SK-N-SH (cell line): ENCODE results near the gene EPHA6. TPM values are rescaled to one million over a fixed set of nuclear protein-coding genes. Genes with fewer than 3 reads are reported as not detected.

Experiments used
- CTCF ChIA-PET: fragments of 300-600, 350-600 bp; formaldehyde crosslinking; extraction: SDS; loops from one replicate; lab custom pipeline; 2021; lab: Yijun Ruan, JAX
- POLR2A ChIA-PET: fragments of 350-600 bp; sonication (Branson Sonifier 250); formaldehyde crosslinking; extraction: SDS; loops from one replicate; lab custom pipeline; 2020; ENCODE audit warnings: antibody characterized with exemption, inconsistent platforms; lab: Yijun Ruan, JAX
- DNase-seq: peaks from one replicate; pipeline ENCODE4 v3.0.0; 2012
- H2AFZ ChIP-seq: fragments of 200-600 bp; sonication (generic); 2 replicates; pipeline ENCODE4 v1.8.1; 2016; ENCODE audit warnings: antibody characterized with exemption, mild to moderate bottlenecking, low read depth
- H3F3A ChIP-seq: fragments of 200-600 bp; sonication (generic); replicated peaks from 2 replicates; pipeline ENCODE3; 2016; ENCODE audit warnings: antibody characterized with exemption, mild to moderate bottlenecking; ENCODE audit not compliant: insufficient read depth
- H3K27ac ChIP-seq, 2 experiments: fragments of 200-500 bp in 1 of 2; fragments of 200-600 bp in 1 of 2; sonication (Bioruptor generic) in 1 of 2; sonication (generic), shearing (Covaris generic) in 1 of 2; 2 replicates each; pipeline versions ENCODE4 v1.5.1 to v1.6.1; 2014 to 2016; ENCODE audit warnings: low read depth in 2 of 2, inconsistent platforms in 1 of 2, low read length in 1 of 2, mild to moderate bottlenecking in 1 of 2, mixed read lengths in 1 of 2
- H3K27me3 ChIP-seq: fragments of 200-600 bp; sonication (generic), shearing (Covaris generic); 2 replicates; pipeline ENCODE4 v1.6.1; 2016; ENCODE audit warnings: mixed run types; ENCODE audit not compliant: insufficient read depth
- H3K36me3 ChIP-seq, 2 experiments: fragments of 200-500 bp in 1 of 2; fragments of 200-600 bp in 1 of 2; sonication (Bioruptor generic) in 1 of 2; sonication (generic) in 1 of 2; replicated peaks in 1 of 2; 2 replicates each; pipeline versions ENCODE3 to v1.5.1; 2014 to 2016; ENCODE audit warnings: low read length in 1 of 2, mild to moderate bottlenecking in 1 of 2; ENCODE audit not compliant: insufficient read depth in 2 of 2, control insufficient read depth in 1 of 2
- H3K4me1 ChIP-seq, 2 experiments: fragments of 200-500 bp in 1 of 2; fragments of 200-600 bp in 1 of 2; sonication (Bioruptor generic) in 1 of 2; sonication (generic), shearing (Covaris generic) in 1 of 2; 2 replicates each; pipeline versions ENCODE4 v1.5.1 to v1.6.1; 2014 to 2016; ENCODE audit warnings: low read depth in 1 of 2, low read length in 1 of 2, mixed run types in 1 of 2; ENCODE audit not compliant: insufficient read depth in 2 of 2, control insufficient read depth in 1 of 2
- H3K4me2 ChIP-seq: fragments of 200-600 bp; sonication (generic), shearing (Covaris generic); 2 replicates; pipeline ENCODE4 v1.6.1; 2017; ENCODE audit warnings: mixed run types
- H3K4me3 ChIP-seq, 2 experiments: fragments of 200-500 bp in 1 of 2; fragments of 200-600 bp in 1 of 2; sonication (Bioruptor generic) in 1 of 2; sonication (generic), shearing (Covaris generic) in 1 of 2; 2 replicates each; pipeline versions ENCODE4 v1.5.1 to v1.8.1; 2014 to 2016; ENCODE audit warnings: low read depth in 2 of 2, inconsistent platforms in 1 of 2, low read length in 1 of 2, mild to moderate bottlenecking in 1 of 2, mixed read lengths in 1 of 2, moderate library complexity in 1 of 2
- H3K79me2 ChIP-seq: fragments of 200-600 bp; sonication (generic); 2 replicates; pipeline ENCODE4 v1.8.1; 2017; ENCODE audit warnings: mild to moderate bottlenecking; ENCODE audit not compliant: insufficient read depth
- H3K9ac ChIP-seq: fragments of 200-600 bp; sonication (generic); 2 replicates; pipeline ENCODE4 v1.6.1; 2017; ENCODE audit warnings: mixed run types
- H3K9me2 ChIP-seq: fragments of 200-600 bp; sonication (generic); 2 replicates; pipeline ENCODE4 v1.6.1; 2017; ENCODE audit warnings: mixed run types
- H3K9me3 ChIP-seq: fragments of 200-600 bp; sonication (generic); 2 replicates; pipeline ENCODE4 v1.6.1; 2017; ENCODE audit warnings: mixed run types, mild to moderate bottlenecking, moderate library complexity
- H4K20me1 ChIP-seq: fragments of 200-600 bp; sonication (generic); 2 replicates; pipeline ENCODE4 v1.6.1; 2017; ENCODE audit warnings: mild to moderate bottlenecking, mixed run types; ENCODE audit not compliant: insufficient read depth
- CTCF ChIP-seq: fragments of 200-600 bp; sonication (generic); IDR thresholded peaks from 2 replicates; pipeline ENCODE4 v1.6.1; 2017; ENCODE audit warnings: antibody characterized with exemption, mild to moderate bottlenecking, moderate library complexity
- GABPA ChIP-seq: IDR thresholded peaks from 2 replicates; pipeline ENCODE4 v1.4.0; 2012; ENCODE audit warnings: low read depth, mild to moderate bottlenecking
- GATA2 ChIP-seq: sonication (generic); formaldehyde crosslinking; IDR thresholded peaks from 2 replicates; pipeline ENCODE4 v1.5.0; 2020; ENCODE audit warnings: mild to moderate bottlenecking, missing genetic modification reagents
- IRF3 ChIP-seq: fragments of 150-350 bp; IDR thresholded peaks from 2 replicates; pipeline ENCODE4 v1.6.1; 2016; ENCODE audit warnings: mild to moderate bottlenecking, low read depth, low read length
- JUND ChIP-seq: IDR thresholded peaks from 2 replicates; pipeline ENCODE4 v1.4.0; 2012
- MAX ChIP-seq: IDR thresholded peaks from 2 replicates; pipeline ENCODE4 v1.4.0; 2012; ENCODE audit warnings: low read depth
- MXI1 ChIP-seq: IDR thresholded peaks from 2 replicates; pipeline ENCODE4 v1.6.1; 2012; ENCODE audit warnings: mild to moderate bottlenecking, low read depth, low read length, improper control_type of control experiment
- NRF1 ChIP-seq: IDR thresholded peaks from 2 replicates; pipeline ENCODE4 v1.6.1; 2012; ENCODE audit warnings: low read depth, mild to moderate bottlenecking, low read length
- PBX3 ChIP-seq: IDR thresholded peaks from 2 replicates; pipeline ENCODE4; 2012
- RAD21 ChIP-seq: IDR thresholded peaks from 2 replicates; pipeline ENCODE4 v1.6.1; 2012; ENCODE audit warnings: mild to moderate bottlenecking, low read length
- RCOR1 ChIP-seq: fragments of 150-350 bp; IDR thresholded peaks from 2 replicates; pipeline ENCODE4 v1.6.1; 2017; ENCODE audit warnings: antibody characterized with exemption, low read length
- REST ChIP-seq: IDR thresholded peaks from 2 replicates; pipeline ENCODE4 v1.6.1; 2012; ENCODE audit warnings: mild to moderate bottlenecking, low read depth, low read length, moderate library complexity
- RXRA ChIP-seq: IDR thresholded peaks from 2 replicates; pipeline ENCODE4 v1.4.0; 2012; ENCODE audit warnings: low read depth, mild to moderate bottlenecking, borderline replicate concordance
- SIN3A ChIP-seq: IDR thresholded peaks from 2 replicates; pipeline ENCODE4 v1.6.1; 2012; ENCODE audit warnings: low read depth, mild to moderate bottlenecking, low read length, moderate library complexity, borderline replicate concordance
- YY1 ChIP-seq: IDR thresholded peaks from 2 replicates; pipeline ENCODE4 v1.4.0; 2012; ENCODE audit warnings: low read depth, mild to moderate bottlenecking
- ZBTB33 ChIP-seq: IDR thresholded peaks from 2 replicates; pipeline ENCODE4 v1.4.0; 2012; ENCODE audit warnings: low read depth, borderline replicate concordance
- WGBS: methylation state at CpG from one replicate; pipeline ENCODE4 v1.1.6; 2017; ENCODE audit warnings: low lambda C conversion rate; 5-methylcytosine and 5-hydroxymethylcytosine counted together
- polyA plus RNA-seq, 3 experiments: library from polyadenylated mRNA; depleted of rRNA; stranded (reverse); fragments of >200 nt; gene quantifications; 2 replicates each; pipeline ENCODE4 v1.2.3, GENCODE V29; 2012

Gene EPHA6
- polyA plus RNA-seq, 1 of the 3 experiments (the other 2 are of a cell fraction) = not detected

- H3K36me3 ChIP-seq = no peaks in the 10 kb centered on the region
- ChIA-PET CTCF (no interaction called here), POLR2A (no interaction called here)
- H3K9me3 ChIP-seq = no peaks in the 10 kb centered on the region
- no peaks in the 10 kb centered on the region for H3K27me3 ChIP-seq
- H2AFZ ChIP-seq = no peak overlapping the region
- no peaks in the 10 kb centered on the region for H3K79me2 ChIP-seq
- no peak for DNase-seq
- H3K9me2 ChIP-seq = no peaks in the 10 kb centered on the region
- no peak for TF ChIP-seq MAX
- no peaks in the 10 kb centered on the region for H3K4me1 ChIP-seq
- H3K9ac ChIP-seq = no peak overlapping the region
- H3F3A ChIP-seq = no peaks in the 10 kb centered on the region
- H3K4me2 ChIP-seq = no peak overlapping the region
- H3K4me3 ChIP-seq = no peak overlapping the region
- 27% methylated on average over 4 of the region's 4 CpGs for WGBS
- no peaks in the 10 kb centered on the region for H4K20me1 ChIP-seq
- H3K27ac ChIP-seq = no peak overlapping the region
Measured at GRCh38 chr3:96958856-96959255, 144.5 kb downstream of the EPHA6 start.

GRCh38 chr3:96959474-96959873 is 145.1 kb downstream of the EPHA6 start:
- Histone ChIP-seq H3K9me3 (no peaks in the 10 kb centered on the region), H3F3A (no peaks in the 10 kb centered on the region), H3K79me2 (no peaks in the 10 kb centered on the region), H3K4me3 (no peak overlapping the region), H3K27ac (no peak overlapping the region), H3K27me3 (no peaks in the 10 kb centered on the region), H3K9me2 (no peaks in the 10 kb centered on the region), H3K4me1 (no peaks in the 10 kb centered on the region), H3K36me3 (no peaks in the 10 kb centered on the region), H3K4me2 (no peak overlapping the region), H3K9ac (no peak overlapping the region), H2AFZ (no peak overlapping the region), H4K20me1 (no peaks in the 10 kb centered on the region)
- WGBS = 0% methylated on average over 1 of the region's 1 CpG
- TF ChIP-seq GATA2 (CRISPR knock-in tag) (no peak), MXI1 (no peak), GABPA (no peak), RXRA (no peak), CTCF (no peak), YY1 (no peak), REST (no peak), NRF1 (no peak), PBX3 (no peak), RCOR1 (no peak), SIN3A (no peak), ZBTB33 (no peak), RAD21 (no peak), IRF3 (no peak), JUND (no peak)
- DNase-seq = no peak
- POLR2A ChIA-PET = no interaction called here
- CTCF ChIA-PET = no interaction called here
